GM21447 (cell line): ENCODE measurements around the gene CNN3.

Source experiments
- ATAC-seq: cut with Tn5 transposase; IDR thresholded peaks from one replicate; pipeline ENCODE4 v1.9.1; 2021; ENCODE audit not compliant: unreplicated experiment

Gene CNN3

GRCh38 chr1:94925004-94925403 is 1.9 kb downstream of the CNN3 start:
- ATAC-seq, result no peak

DNA sequence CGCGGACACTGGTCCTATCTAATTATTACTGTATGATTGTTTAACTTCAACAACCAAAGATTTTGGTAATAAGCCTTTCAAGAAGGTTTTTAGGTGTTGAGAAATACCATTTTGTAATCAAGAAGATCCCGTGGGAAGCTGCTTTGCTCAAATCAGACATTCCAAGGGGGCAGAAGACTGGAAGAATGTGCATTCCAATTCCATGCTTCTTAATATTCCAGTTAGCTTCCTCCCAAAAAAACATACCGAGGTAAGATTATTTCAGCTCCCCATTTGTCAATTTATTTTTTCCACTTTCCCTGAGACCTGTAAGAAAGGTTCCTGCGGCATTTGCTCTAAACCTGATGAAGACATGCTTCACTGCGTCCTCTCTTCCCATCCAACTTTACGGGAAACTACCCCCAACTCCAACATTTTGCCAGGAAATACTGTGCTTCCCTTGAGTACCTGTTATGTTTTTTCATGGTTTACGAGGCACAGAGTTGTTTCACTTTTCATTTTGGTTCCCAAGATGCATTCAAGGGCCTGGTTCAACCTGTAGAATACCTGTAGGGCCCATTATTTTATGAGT is 4.1 kb downstream of the CNN3 start:
- ATAC-seq, result no peak

DNA sequence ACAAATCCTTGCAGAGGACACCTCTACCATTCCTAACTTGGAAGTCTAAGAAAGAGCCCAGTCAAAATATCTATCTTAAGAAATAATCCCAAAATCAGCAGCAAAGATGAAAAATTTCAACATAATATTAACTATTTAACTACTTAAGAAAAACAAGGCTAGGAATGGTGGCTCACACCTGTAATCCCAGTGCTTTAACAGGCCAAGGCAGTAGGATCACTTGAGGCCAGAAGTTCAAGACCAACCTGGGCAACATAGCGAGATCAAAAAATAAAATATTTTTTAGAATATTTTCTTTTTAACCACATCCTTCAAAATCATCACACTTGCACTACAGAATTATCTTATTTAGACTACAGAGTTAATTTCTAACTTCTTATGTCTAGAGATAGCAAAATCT is 4.9 kb downstream of the CNN3 start:
- no peak for ATAC-seq

GRCh38 chr1:94920061-94920460 is 6.8 kb downstream of the CNN3 start:
- no peak for ATAC-seq

- no peak for ATAC-seq
Observed at GRCh38 chr1:94919241-94920030, 7.5 kb downstream of the CNN3 start.

- ATAC-seq, result no peak
Observed at GRCh38 chr1:94917251-94917650, 9.7 kb downstream of the CNN3 start.

- ATAC-seq, result no peak
Observed at GRCh38 chr1:94912263-94913184, 14.4 kb downstream of the CNN3 start.

- ATAC-seq, result no peak
Observed at GRCh38 chr1:94909486-94909885, 17.4 kb downstream of the CNN3 start.

DNA sequence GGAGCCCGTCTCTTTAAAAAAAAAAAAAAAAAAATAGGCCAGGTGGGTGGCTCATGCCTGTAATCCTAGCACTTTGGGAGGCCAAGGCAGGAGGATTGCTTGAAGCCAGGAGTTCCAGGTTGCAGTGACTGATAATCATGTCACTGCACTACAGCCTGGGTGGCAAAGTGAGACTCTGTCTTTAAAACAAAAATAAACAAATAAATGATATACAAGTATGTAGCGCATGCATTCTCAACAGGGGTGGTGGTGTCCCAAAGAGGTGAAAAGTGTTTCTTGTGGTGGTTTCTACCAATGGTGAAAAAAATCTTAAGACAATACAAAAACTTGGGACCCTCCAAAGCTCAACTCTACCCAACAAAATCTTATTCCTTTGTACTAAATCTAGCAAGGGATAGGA is 17.9 kb downstream of the CNN3 start:
- ATAC-seq, result no peak

DNA sequence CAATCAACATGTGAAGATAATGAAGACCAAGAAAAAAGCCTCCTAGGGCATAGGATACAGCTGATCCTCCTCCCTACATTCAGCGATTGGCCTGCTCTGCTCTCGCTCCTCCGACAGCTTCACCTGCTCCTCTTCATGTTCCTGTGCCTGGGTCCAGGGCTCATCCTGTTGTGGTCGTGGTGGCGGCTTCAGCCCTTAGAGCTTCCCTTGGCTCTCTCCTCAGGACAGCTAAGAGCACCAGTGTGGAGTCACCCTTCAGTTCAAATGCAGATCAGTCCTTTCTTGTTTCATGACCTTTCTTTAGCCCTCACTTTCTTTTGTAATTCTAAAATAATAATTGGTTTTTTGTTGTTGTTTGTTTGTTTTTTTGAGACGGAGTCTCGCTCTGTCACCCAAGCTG is 18.7 kb downstream of the CNN3 start:
- no peak for ATAC-seq

GRCh38 chr1:94907136-94907535 is 19.8 kb downstream of the CNN3 start:
- ATAC-seq, result no peak

- ATAC-seq, result no peak
Observed at GRCh38 chr1:94906382-94906781, 20.5 kb downstream of the CNN3 start.

DNA sequence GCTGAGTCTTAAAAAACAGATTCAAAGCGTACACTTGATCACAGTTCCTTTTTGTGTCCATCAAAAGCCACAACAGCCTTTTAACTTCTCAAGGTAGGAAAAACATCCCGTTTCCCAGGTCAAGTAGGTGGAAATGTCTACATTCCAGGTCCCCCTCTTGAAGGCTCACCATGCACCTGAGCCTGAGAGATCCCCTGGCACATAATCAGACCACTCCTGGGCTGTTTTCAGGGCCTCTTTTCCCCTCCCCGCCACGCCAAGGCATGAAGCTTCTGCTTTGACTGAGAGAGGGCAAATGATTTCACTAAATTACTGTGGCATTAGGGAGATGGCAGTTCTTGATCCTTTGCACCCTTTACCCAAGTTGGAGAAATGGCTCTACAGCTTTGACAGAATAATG is 21.7 kb downstream of the CNN3 start:
- ATAC-seq, result no peak

GRCh38 chr1:94903280-94904009 is 23.5 kb downstream of the CNN3 start:
- ATAC-seq, result no peak

DNA sequence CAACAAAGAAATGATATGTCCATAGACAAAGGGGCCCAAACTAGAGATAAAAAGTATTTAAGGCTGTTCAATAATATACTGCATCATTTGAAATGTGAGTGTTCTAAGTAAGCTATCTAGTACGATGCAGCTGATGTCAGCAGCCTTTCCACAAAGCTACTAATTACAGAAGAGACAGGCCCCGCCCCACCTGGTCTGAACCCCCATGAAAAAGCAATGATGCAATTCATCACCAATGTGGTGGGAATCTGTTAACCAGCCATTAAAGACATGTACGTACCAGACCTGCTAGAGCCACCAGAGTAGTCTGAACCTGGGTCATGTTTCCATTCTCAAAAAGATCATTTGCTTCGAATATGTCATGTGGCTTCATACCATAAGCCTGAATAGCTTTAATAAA is 25.1 kb downstream of the CNN3 start:
- ATAC-seq, result no peak

GRCh38 chr1:94899756-94900155 is 27.2 kb downstream of the CNN3 start:
- no peak for ATAC-seq

- ATAC-seq, result no peak
Observed at GRCh38 chr1:94898491-94899385, 28.2 kb downstream of the CNN3 start.

- ATAC-seq, result no peak
Observed at GRCh38 chr1:94895518-94895917, 31.4 kb downstream of the CNN3 start.

- no peak for ATAC-seq
Observed at GRCh38 chr1:94894630-94895029, 32.3 kb downstream of the CNN3 start.

DNA sequence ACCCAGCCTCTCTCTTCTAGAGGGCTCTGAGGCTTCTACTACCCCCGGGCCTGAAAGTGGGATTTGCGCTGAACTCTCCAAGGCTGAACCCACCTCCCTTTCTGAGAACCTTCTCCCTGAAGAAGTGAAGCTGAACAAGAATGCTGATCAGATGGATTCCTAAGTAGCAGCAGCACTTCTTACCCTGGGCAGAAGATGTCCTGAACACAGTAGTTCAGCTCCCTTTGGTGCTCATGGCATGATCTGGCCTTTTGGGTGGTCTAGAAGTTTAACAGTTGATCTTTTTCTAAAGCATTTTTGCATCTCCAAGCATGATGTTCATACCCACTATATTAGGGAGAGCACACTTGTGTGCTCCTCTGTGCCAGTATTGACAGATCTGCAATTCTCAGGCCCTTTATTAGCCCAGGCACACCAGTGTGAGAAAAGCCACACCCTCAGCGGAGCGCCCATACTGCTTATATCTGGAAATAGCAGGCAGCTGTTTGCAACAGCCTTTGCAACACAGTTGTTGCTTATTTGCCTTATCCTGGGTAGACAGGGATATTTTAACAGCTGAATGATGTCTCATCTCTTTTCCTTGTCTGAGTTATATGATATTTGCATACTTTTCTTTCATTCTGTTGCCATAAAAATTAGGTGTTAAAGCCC is 34.2 kb downstream of the CNN3 start:
- no peak for ATAC-seq
